Measurements from ENCODE around the gene FRG1. TPM values are rescaled to one million over a fixed set of nuclear protein-coding genes. Genes with fewer than 3 reads are reported as not detected.
"Not testable (repeated sequence)": the region's sequence is repeated elsewhere in the genome, so short reads cannot be mapped to it uniquely, and the experiment has no call there.

The FRG1 gene
- total RNA-seq, 1 donor = 47.6 TPM

- TF ChIP-seq, protein P1, sequence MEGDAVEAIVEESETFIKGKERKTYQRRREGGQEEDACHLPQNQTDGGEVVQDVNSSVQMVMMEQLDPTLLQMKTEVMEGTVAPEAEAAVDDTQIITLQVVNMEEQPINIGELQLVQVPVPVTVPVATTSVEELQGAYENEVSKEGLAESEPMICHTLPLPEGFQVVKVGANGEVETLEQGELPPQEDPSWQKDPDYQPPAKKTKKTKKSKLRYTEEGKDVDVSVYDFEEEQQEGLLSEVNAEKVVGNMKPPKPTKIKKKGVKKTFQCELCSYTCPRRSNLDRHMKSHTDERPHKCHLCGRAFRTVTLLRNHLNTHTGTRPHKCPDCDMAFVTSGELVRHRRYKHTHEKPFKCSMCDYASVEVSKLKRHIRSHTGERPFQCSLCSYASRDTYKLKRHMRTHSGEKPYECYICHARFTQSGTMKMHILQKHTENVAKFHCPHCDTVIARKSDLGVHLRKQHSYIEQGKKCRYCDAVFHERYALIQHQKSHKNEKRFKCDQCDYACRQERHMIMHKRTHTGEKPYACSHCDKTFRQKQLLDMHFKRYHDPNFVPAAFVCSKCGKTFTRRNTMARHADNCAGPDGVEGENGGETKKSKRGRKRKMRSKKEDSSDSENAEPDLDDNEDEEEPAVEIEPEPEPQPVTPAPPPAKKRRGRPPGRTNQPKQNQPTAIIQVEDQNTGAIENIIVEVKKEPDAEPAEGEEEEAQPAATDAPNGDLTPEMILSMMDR (IDR thresholded peaks at IDR 0.05; ENCODE audit: insufficient read depth, low read length) = no peak
- no peak overlapping the region for H3K4me3 ChIP-seq (ENCODE audit: low read depth, low read length)
- DNase-seq (ENCODE audit: low read depth) = no peak
Observed at GRCh38 chr4:189981970-189982369, 41.3 kb downstream of the FRG1 start.

GRCh38 chr4:189983916-189984526, 43.3 kb downstream of the FRG1 start:
- not testable (repeated sequence) for DNase-seq (ENCODE audit: low read depth); H3K4me3 ChIP-seq (ENCODE audit: low read depth, low read length)

DNA sequence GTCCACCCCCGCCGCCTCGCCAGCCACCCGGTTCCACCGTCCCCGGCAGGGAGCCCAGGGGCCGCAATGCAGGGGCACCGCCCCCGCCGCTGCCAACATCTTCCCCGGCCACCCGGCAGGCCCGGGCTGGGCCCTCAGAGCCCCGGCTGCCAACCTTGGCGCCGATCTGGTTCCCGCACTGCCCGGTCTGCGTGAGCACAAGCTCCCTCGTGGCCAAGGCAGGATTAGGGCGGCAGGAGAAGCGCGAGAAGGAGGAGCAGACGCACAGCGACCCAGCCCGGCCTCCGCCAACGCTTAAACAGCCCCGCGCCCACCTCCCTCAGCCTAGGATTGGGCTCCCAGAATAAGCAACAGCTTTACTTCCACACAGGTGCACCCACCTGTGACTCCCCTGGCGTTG, 44.0 kb downstream of the FRG1 start:
- not testable (repeated sequence) for DNase-seq (ENCODE audit: low read depth); H3K4me3 ChIP-seq (ENCODE audit: low read depth, low read length)

- DNase-seq (ENCODE audit: low read depth); H3K4me3 ChIP-seq (ENCODE audit: low read depth, low read length): not testable (repeated sequence)
Observed at GRCh38 chr4:189985651-189986243, 45.1 kb downstream of the FRG1 start.

- no peak overlapping the region for H3K4me3 ChIP-seq (ENCODE audit: low read depth, low read length)
- no peak for DNase-seq (ENCODE audit: low read depth)
- TF ChIP-seq, protein P1 (IDR thresholded peaks at IDR 0.05; ENCODE audit: insufficient read depth, low read length) = no peak
Observed at GRCh38 chr4:189988877-189989431, 48.3 kb downstream of the FRG1 start.

DNA sequence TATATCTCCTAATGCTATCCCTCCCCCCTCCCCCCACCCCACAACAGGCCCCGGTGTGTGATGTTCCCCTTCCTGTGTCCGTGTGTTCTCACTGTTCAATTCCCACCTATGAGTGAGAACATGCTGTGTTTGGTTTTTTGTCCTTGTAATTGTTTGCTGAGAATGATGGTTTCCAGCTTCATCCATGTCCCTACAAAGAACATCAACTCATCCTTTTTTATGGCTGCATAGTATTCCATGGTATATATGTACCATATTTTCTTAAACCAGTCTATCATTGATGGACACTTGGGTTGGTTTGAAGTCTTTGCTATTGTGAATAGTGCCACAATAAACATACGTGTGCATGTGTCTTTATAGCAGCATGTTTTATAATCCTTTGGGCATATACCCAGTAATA, 49.3 kb downstream of the FRG1 start:
- not testable (repeated sequence) for DNase-seq (ENCODE audit: low read depth); H3K4me3 ChIP-seq (ENCODE audit: low read depth, low read length)

Small RNA genes lying within 50 kb of the gene (small RNA-seq; reads per million reads assigned to genes)
- not detected for gene MLLT10P2

Other genes starting within 250 kb of the FRG1 start
- gene FRG2, start 86.4 kb downstream of the FRG1 start, total RNA-seq (ENCODE audit: low replicate concordance) = not detected in 2 replicates
- gene DBET, start 123.6 kb downstream of the FRG1 start, total RNA-seq (ENCODE audit: low replicate concordance) = not detected in 2 replicates
- not detected in 2 replicates for gene DUX4, start 232.9 kb downstream of the FRG1 start, total RNA-seq (ENCODE audit: low replicate concordance)